Colonic mucosa (tissue), 4 donors: ENCODE measurements around the gene KIAA1191. TPM values are rescaled to one million over a fixed set of nuclear protein-coding genes. Genes with fewer than 3 reads are reported as not detected.

Experiments used
- DNase-seq: peaks from one replicate; pipeline ENCODE4 v3.0.0-alpha.2; 2020
- H3K27ac ChIP-seq: fragments of 200-600 bp; one replicate; pipeline ENCODE4 v1.8.0; 2021
- H3K27me3 ChIP-seq: fragments of 200-600 bp; one replicate; pipeline ENCODE4 v1.8.0; 2021
- H3K36me3 ChIP-seq: fragments of 200-600 bp; one replicate; pipeline ENCODE4 v1.8.0; 2021
- H3K4me1 ChIP-seq: fragments of 200-600 bp; one replicate; pipeline ENCODE4 v1.8.0; 2021; ENCODE audit warnings: mild to moderate bottlenecking
- H3K4me3 ChIP-seq: fragments of 200-600 bp; one replicate; pipeline ENCODE4 v1.8.0; 2021
- H3K9ac ChIP-seq, 2 donors: one replicate each; pipeline ENCODE4 v1.7.0; 2013; ENCODE audit warnings: control low read depth in 2 of 2, low read depth in 2 of 2, low read length in 2 of 2
- H3K9me3 ChIP-seq: fragments of 200-600 bp; one replicate; pipeline ENCODE4 v1.8.0; 2021
- CTCF ChIP-seq: fragments of 200-600 bp; IDR thresholded peaks from one replicate; pipeline ENCODE4 v1.8.0; 2022; ENCODE audit warnings: antibody characterized with exemption, mild to moderate bottlenecking
- intact Hi-C: fragments of 100-400 bp; cut with DNase I; formaldehyde crosslinking; loops from one replicate; pipeline ENCODE4 v1.14.1; 2022
- total RNA-seq, 2 donors: library from RNA; stranded (reverse); fragmentation: NEBNext Ultra II Directional in 1 of 2; extraction: Animal tissue kit (Norgen Biotek cat#: 25700) in 1 of 2; gene quantifications; one replicate each; pipeline ENCODE4 v1.2.1, GENCODE V29; 2021
- donor health status: healthy.
- donor health status: DM: no; HTN: no; CAD: no.
- donor health status: DM: no; HTN: no; CAD: no.

The KIAA1191 gene
- total RNA-seq, 2 donors from 2014 or later = 57.4 to 89.1 TPM

GRCh38 chr5:176400382-176401156, 39.0 kb upstream of the KIAA1191 start:
- H3K9ac ChIP-seq = peak overlapping the region; percentile 46 to 89

GRCh38 chr5:176397736-176398420, 36.3 kb upstream of the KIAA1191 start:
- no peak for TF ChIP-seq CTCF
- no peak for DNase-seq
- no peaks in the 10 kb centered on the region for H3K27me3 ChIP-seq
- H3K4me1 ChIP-seq = peaks cover 7% of the 10 kb centered on the region
- no peaks in the 10 kb centered on the region for H3K9me3 ChIP-seq
- H3K9ac ChIP-seq = no peak overlapping the region
- H3K36me3 ChIP-seq = no peaks in the 10 kb centered on the region
- intact Hi-C loops = no loop called here
- H3K4me3 ChIP-seq = no peak overlapping the region
- H3K27ac ChIP-seq = no peak overlapping the region

More at GRCh38 chr5:176400382-176401156, 39.0 kb upstream of the KIAA1191 start:
- Histone ChIP-seq H3K4me1 (peaks cover 21% of the 10 kb centered on the region), H3K36me3 (no peaks in the 10 kb centered on the region), H3K4me3 (no peak overlapping the region), H3K9me3 (no peaks in the 10 kb centered on the region), H3K27ac (peak overlapping the region; percentile 97), H3K27me3 (no peaks in the 10 kb centered on the region)
- DNase-seq = peak; percentile 93
- no peak for TF ChIP-seq CTCF
- intact Hi-C loops = no loop called here

- Histone ChIP-seq H3K4me1 (no peaks in the 10 kb centered on the region), H3K9ac (no peak overlapping the region), H3K36me3 (no peaks in the 10 kb centered on the region), H3K27ac (no peak overlapping the region), H3K27me3 (no peaks in the 10 kb centered on the region), H3K9me3 (no peaks in the 10 kb centered on the region), H3K4me3 (no peak overlapping the region)
- no peak for TF ChIP-seq CTCF
- intact Hi-C loops = no loop called here
- DNase-seq = no peak
Observed at GRCh38 chr5:176396330-176396729, 34.8 kb upstream of the KIAA1191 start.

- TF ChIP-seq CTCF = no peak
- DNase-seq = no peak
- no peak overlapping the region for H3K4me3 ChIP-seq
- H3K4me1 ChIP-seq = no peaks in the 10 kb centered on the region
- intact Hi-C loops = no loop called here
- H3K36me3 ChIP-seq = no peaks in the 10 kb centered on the region
- H3K9me3 ChIP-seq = no peaks in the 10 kb centered on the region
- H3K27ac ChIP-seq = no peak overlapping the region
- H3K9ac ChIP-seq = no peak overlapping the region
- H3K27me3 ChIP-seq = no peaks in the 10 kb centered on the region
Observed at GRCh38 chr5:176394881-176395675, 33.5 kb upstream of the KIAA1191 start.

- Histone ChIP-seq H3K4me1 (no peaks in the 10 kb centered on the region), H3K9ac (no peak overlapping the region), H3K27me3 (no peaks in the 10 kb centered on the region), H3K9me3 (no peaks in the 10 kb centered on the region), H3K27ac (no peak overlapping the region), H3K4me3 (no peak overlapping the region), H3K36me3 (no peaks in the 10 kb centered on the region)
- TF ChIP-seq CTCF = no peak
- intact Hi-C loops = no loop called here
- DNase-seq = no peak
Observed at GRCh38 chr5:176394096-176394495, 32.5 kb upstream of the KIAA1191 start.
